ENCODE measurements around the gene SAPCD1. TPM values are rescaled to one million over a fixed set of nuclear protein-coding genes. Genes with fewer than 3 reads are reported as not detected.

The SAPCD1 gene
- 10 to 100 TPM in 2 of 3 donors, 1 to 10 TPM in 1; 9.4 to 12.2 (median 12.1) TPM for total RNA-seq

DNA sequence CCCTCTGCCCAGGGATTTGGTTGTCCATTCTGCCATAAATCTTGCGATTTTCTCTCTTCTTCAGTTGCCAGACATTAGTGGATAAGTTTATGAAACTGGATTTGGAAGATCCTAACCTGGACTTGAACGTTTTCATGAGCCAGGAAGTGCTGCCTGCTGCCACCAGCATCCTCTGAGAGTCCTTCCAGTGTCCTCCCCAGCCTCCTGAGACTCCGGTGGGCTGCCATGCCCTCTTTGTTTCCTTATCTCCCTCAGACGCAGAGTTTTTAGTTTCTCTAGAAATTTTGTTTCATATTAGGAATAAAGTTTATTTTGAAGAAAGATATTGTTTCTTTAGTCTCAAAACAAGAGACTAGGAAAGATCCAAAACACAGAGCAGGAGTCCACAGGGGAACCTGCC lies at the start of gene SAPCD1:
Gene SAPCD1, plus strand, starts transcription at position 301 of the 400 bp plus-strand sequence. CDS start 399 bp downstream, outside the sequence.
- H3K4me1 Mint-ChIP-seq (ENCODE audit: low read depth), result peaks cover 2% of the 10 kb centered on the region
- no peak within 1 kb of the TSS for H3K4me3 Mint-ChIP-seq
- no peaks in the 10 kb centered on the region for H3K27me3 Mint-ChIP-seq (ENCODE audit: low read depth)
- H3K9me3 Mint-ChIP-seq, result no peaks in the 10 kb centered on the region
- no peak for ATAC-seq
- peaks cover 22% of the 10 kb centered on the region for H3K36me3 Mint-ChIP-seq (ENCODE audit: insufficient read depth)
- no peak for DNase-seq

DNA sequence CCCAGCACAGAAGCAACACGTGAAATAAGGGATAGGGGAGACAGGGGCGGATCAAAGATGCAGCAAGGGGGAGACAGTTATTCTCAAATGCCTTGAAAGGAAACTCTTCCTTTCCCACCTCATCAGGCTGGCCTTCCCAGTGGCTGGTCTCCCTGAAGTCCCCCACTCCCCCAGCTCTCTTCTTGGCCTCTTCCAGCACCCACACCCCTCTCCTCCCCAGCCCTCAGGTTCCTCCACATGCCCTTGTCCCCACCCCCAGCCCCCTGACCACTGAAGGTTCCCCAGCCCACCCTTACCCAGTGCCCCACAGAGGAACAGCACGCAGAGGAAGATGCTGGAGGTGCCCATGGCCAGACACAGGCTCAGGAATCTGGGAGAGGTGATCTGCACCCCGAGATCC lies 49.0 kb upstream of the SAPCD1 start:
- peaks cover 11% of the 10 kb centered on the region for H3K4me1 Mint-ChIP-seq (ENCODE audit: low read depth)
- no peak for ATAC-seq
- H3K9me3 Mint-ChIP-seq, result no peaks in the 10 kb centered on the region
- H3K27me3 Mint-ChIP-seq (ENCODE audit: low read depth), result no peaks in the 10 kb centered on the region
- H3K4me3 Mint-ChIP-seq, result no peak overlapping the region
- DNase-seq, result no peak
- H3K36me3 Mint-ChIP-seq (ENCODE audit: insufficient read depth), result no peaks in the 10 kb centered on the region

GRCh38 chr6:31713991-31714684 lies 48.3 kb upstream of the SAPCD1 start:
- ATAC-seq (no peak), DNase-seq (no peak)
- no peak overlapping the region for H3K4me3 Mint-ChIP-seq
- H3K27me3 Mint-ChIP-seq (ENCODE audit: low read depth), result no peaks in the 10 kb centered on the region
- H3K9me3 Mint-ChIP-seq, result no peaks in the 10 kb centered on the region
- no peaks in the 10 kb centered on the region for H3K36me3 Mint-ChIP-seq (ENCODE audit: insufficient read depth)
- H3K4me1 Mint-ChIP-seq (ENCODE audit: low read depth), result peaks cover 11% of the 10 kb centered on the region

- Mint-ChIP-seq H3K36me3 (ENCODE audit: insufficient read depth) (no peaks in the 10 kb centered on the region), H3K9me3 (no peaks in the 10 kb centered on the region), H3K4me3 (no peak within 1 kb of the TSS), H3K27me3 (ENCODE audit: low read depth) (no peaks in the 10 kb centered on the region), H3K4me1 (ENCODE audit: low read depth) (peaks cover 11% of the 10 kb centered on the region)
- no peak for DNase-seq
- ATAC-seq, result no peak
Measured at GRCh38 chr6:31715022-31715958, 47.2 kb upstream of the SAPCD1 start, which contains the start of gene LY6G6D. Gene LY6G6D, plus strand, starts transcription at chr6:31715348. Its CDS starts 8 bp downstream, at chr6:31715356.

DNA sequence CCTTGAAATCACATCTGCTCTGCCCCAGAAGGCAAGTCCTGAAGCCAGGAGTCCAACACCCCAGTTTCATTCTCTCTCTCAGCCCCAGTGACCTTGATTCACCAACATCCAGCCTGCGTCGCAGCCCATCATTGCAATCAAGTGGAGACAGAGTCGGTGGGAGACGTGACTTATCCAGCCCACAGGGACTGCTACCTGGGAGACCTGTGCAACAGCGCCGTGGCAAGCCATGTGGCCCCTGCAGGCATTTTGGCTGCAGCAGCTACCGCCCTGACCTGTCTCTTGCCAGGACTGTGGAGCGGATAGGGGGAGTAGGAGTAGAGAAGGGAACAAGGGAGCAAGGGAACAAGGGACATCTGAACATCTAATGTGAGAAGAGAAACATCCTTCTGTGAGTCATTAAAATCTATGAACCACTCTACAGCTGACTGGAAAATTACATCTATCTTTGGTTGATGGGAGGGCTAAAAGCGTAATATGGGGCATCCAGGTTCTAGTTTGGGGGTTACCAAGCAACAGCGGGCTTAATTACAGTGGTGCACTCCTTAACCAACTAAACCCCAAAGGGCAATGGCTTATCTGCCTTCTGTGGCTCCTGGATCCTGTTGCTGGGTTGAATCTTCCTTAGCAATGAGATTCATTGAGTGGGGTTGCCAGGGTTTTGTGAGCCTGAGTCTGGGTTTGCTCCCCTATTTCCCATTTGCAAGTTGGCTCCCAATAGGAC lies 44.8 kb upstream of the SAPCD1 start:
- Mint-ChIP-seq H3K9me3 (no peaks in the 10 kb centered on the region), H3K36me3 (ENCODE audit: insufficient read depth) (no peaks in the 10 kb centered on the region), H3K4me3 (no peak overlapping the region), H3K4me1 (ENCODE audit: low read depth) (no peaks in the 10 kb centered on the region), H3K27me3 (ENCODE audit: low read depth) (no peaks in the 10 kb centered on the region)
- DNase-seq, result no peak
- ATAC-seq, result no peak

DNA sequence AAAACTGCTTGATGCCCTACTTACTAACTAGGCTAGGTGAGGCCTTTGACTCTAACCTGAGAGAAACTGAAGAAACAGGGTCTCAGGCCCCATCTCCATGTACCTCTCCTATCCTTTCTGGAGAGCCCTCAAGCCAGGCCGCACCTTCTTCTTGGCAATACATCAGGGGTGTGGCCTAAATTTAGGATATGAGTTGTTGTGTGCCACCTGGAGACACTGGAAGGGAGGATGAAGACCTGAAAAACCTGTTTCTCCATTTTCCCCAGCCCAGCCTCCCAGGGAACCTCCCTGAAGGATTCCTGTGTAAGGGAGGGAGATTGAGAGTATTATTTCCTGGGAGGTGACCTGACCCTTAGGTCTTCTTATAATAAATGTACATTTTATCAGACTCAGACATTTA lies 44.2 kb upstream of the SAPCD1 start:
- Mint-ChIP-seq H3K4me1 (ENCODE audit: low read depth) (peaks cover 1% of the 10 kb centered on the region), H3K36me3 (ENCODE audit: insufficient read depth) (no peaks in the 10 kb centered on the region), H3K9me3 (no peaks in the 10 kb centered on the region), H3K27me3 (ENCODE audit: low read depth) (no peaks in the 10 kb centered on the region), H3K4me3 (no peak overlapping the region)
- no peak for ATAC-seq
- DNase-seq, result no peak

DNA sequence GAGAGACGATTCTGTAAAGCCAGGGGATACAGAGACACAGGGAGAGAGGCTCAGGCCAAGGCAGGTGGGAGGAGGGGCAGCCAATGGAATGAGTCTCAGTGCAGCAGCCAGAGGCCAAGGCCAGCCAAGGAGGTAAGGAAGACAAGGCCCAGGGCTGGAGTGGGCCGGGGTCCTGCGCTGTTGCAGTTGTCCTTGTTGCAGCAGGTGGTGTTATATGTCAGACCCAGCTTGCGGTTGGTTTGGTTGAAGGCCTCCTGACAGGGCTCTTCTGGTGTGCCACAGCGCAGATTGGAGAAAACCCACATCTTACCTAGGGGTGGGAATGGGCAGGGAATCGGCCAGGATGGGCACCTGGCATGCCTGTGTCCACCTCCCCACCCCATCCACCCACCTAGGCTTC lies 43.5 kb upstream of the SAPCD1 start:
- no peak overlapping the region for H3K4me3 Mint-ChIP-seq
- no peaks in the 10 kb centered on the region for H3K9me3 Mint-ChIP-seq
- DNase-seq (no peak), ATAC-seq (no peak)
- no peaks in the 10 kb centered on the region for H3K27me3 Mint-ChIP-seq (ENCODE audit: low read depth)
- no peaks in the 10 kb centered on the region for H3K36me3 Mint-ChIP-seq (ENCODE audit: insufficient read depth)
- peaks cover 2% of the 10 kb centered on the region for H3K4me1 Mint-ChIP-seq (ENCODE audit: low read depth)

- Mint-ChIP-seq H3K36me3 (ENCODE audit: insufficient read depth) (no peaks in the 10 kb centered on the region), H3K4me1 (ENCODE audit: low read depth) (peaks cover 2% of the 10 kb centered on the region), H3K4me3 (no peak overlapping the region), H3K9me3 (no peaks in the 10 kb centered on the region), H3K27me3 (ENCODE audit: low read depth) (no peaks in the 10 kb centered on the region)
- no peak for ATAC-seq
- no peak for DNase-seq
Measured at GRCh38 chr6:31720196-31720770, 42.2 kb upstream of the SAPCD1 start.

DNA sequence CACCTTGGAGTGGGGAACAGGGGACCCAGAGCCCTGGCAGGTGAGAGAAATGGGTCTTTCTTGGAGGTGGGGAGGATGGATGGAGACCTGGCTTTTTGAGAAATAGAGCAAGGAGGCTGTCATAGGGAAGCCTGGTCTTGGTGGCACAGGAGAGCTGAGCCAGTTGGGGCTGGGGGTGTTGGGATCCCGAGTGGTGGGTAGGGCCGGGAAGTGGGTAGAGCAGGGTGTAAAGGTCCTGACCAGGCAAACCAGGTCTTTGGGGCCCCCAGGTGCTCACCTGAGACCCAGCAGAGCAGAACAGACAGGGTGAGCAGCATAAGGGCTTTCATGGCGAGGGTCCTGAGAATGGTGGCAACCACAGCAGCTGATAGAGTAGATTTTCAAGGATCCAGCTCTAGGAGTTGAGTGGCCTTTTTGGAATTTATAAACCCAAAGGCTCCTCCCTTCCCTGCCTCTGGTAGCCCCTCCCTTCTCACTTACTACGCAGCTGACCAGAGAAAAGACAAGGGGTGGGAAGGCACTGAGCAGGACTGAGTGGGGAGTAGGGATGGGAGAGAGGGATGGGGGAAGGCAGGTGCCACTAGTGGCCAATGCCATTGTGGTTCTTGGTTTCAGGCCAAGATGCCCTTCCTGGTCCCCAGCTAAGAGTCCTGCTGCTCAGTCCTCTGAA lies 41.0 kb upstream of the SAPCD1 start, which contains the start of gene LY6G6C:
Gene LY6G6C, minus strand, starts transcription at position 396 of the 670 bp plus-strand sequence. Its CDS starts 67 bp downstream, at position 329.
- peaks cover 12% of the 10 kb centered on the region for H3K4me1 Mint-ChIP-seq (ENCODE audit: low read depth)
- H3K4me3 Mint-ChIP-seq, result no peak within 1 kb of the TSS
- ATAC-seq, result no peak
- no peaks in the 10 kb centered on the region for H3K27me3 Mint-ChIP-seq (ENCODE audit: low read depth)
- H3K36me3 Mint-ChIP-seq (ENCODE audit: insufficient read depth), result peaks cover 4% of the 10 kb centered on the region
- no peaks in the 10 kb centered on the region for H3K9me3 Mint-ChIP-seq
- no peak for DNase-seq

GRCh38 chr6:31722173-31722572 lies 40.3 kb upstream of the SAPCD1 start:
- H3K36me3 Mint-ChIP-seq (ENCODE audit: insufficient read depth), result peaks cover 4% of the 10 kb centered on the region
- no peaks in the 10 kb centered on the region for H3K9me3 Mint-ChIP-seq
- H3K4me1 Mint-ChIP-seq (ENCODE audit: low read depth), result peaks cover 18% of the 10 kb centered on the region
- no peak overlapping the region for H3K4me3 Mint-ChIP-seq
- no peaks in the 10 kb centered on the region for H3K27me3 Mint-ChIP-seq (ENCODE audit: low read depth)
- ATAC-seq (no peak), DNase-seq (no peak)

- Mint-ChIP-seq H3K9me3 (no peaks in the 10 kb centered on the region), H3K36me3 (ENCODE audit: insufficient read depth) (peaks cover 4% of the 10 kb centered on the region), H3K4me3 (no peak within 1 kb of the TSS), H3K27me3 (ENCODE audit: low read depth) (no peaks in the 10 kb centered on the region), H3K4me1 (ENCODE audit: low read depth) (peaks cover 28% of the 10 kb centered on the region)
- DNase-seq (no peak), ATAC-seq (peak in 1 of 2 donors; percentile 44)
Measured at GRCh38 chr6:31723245-31723979, 39.0 kb upstream of the SAPCD1 start, which contains the start of gene MPIG6B. Gene MPIG6B, plus strand, starts transcription at chr6:31723373. Its CDS starts 11 bp downstream, at chr6:31723384.

DNA sequence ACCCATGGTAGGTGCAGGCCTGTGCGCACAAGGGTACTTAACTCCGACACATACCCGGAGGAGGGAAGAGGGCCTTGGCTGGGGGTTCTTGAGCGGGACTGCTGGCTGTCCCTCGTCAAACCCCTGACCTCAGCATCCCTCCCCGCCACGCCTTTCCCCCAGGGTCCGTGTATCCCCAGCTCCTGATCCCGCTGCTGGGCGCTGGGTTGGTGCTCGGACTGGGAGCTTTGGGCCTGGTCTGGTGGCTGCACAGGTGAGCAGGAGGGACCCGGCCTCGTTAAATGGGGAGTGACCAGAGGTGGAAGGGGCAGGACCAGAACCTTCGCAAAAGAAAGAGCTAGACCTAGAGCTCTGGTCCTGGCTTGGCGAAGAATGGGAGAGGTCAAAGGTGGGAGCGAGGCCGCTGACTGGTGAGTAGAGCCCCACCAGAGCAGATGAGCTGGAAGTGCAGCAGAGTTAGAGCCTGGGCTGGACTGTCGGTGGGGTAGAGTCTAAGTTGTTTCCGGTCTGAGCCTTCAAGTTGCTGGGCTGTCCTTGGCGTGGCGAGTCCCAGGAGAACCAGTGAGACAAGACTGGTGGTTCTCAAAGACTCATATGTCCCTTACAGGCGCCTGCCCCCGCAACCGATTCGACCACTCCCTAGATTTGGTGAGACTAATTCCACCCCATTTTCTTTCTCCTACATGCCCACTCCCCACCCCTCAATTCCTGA lies 38.3 kb upstream of the SAPCD1 start:
- Mint-ChIP-seq H3K4me3 (no peak overlapping the region), H3K4me1 (ENCODE audit: low read depth) (peaks cover 35% of the 10 kb centered on the region), H3K9me3 (no peaks in the 10 kb centered on the region), H3K36me3 (ENCODE audit: insufficient read depth) (peaks cover 4% of the 10 kb centered on the region), H3K27me3 (ENCODE audit: low read depth) (no peaks in the 10 kb centered on the region)
- no peak for ATAC-seq
- no peak for DNase-seq

Data from activated T-cell treated with anti-CD3 and anti-CD28 coated beads, Interleukin-2, amount 50 U/mL, for 4 hours (primary cell).